Stimulated activated naive CD8-positive, alpha-beta T cell treated with anti-CD3 and anti-CD28 coated beads, Interleukin-15, amount 100 ng/mL, for 72 hours (primary cell): Measurements from ENCODE around the gene ZNF311.
"Not testable (repeated sequence)": the region's sequence is repeated elsewhere in the genome, so short reads cannot be mapped to it uniquely, and the experiment has no call there.

ENCODE experiments used
- ATAC-seq: fragments of 150-1000 bp; cut with Tn5 transposase; 2 replicates; pipeline ENCODE4 v1.10.0; 2021; ENCODE audit warnings: mild to moderate bottlenecking, moderate library complexity
- DNase-seq, 2 donors: peaks; one replicate each; pipeline ENCODE4 v3.0.0; 2021 to 2022
- H3K27ac Mint-ChIP-seq, 2 donors: one replicate each; pipeline ENCODE4 v1.8.0; 2022; ENCODE audit warnings: mild to moderate bottlenecking in 2 of 2, mixed read lengths in 2 of 2, moderate library complexity in 2 of 2
- H3K27me3 Mint-ChIP-seq: one replicate; pipeline ENCODE4 v1.8.0; 2022; ENCODE audit warnings: mixed read lengths
- H3K4me1 Mint-ChIP-seq: one replicate; pipeline ENCODE4 v1.8.0; 2022; ENCODE audit warnings: mild to moderate bottlenecking, mixed read lengths
- H3K4me3 Mint-ChIP-seq, 2 donors: one replicate each; pipeline ENCODE4 v1.8.0; 2022; ENCODE audit warnings: mild to moderate bottlenecking in 2 of 2, mixed read lengths in 2 of 2, moderate library complexity in 1 of 2
- H3K9me3 Mint-ChIP-seq, 2 donors: one replicate each; pipeline ENCODE4 v1.8.0; 2022; ENCODE audit warnings: mixed read lengths in 2 of 2

Gene ZNF311

DNA sequence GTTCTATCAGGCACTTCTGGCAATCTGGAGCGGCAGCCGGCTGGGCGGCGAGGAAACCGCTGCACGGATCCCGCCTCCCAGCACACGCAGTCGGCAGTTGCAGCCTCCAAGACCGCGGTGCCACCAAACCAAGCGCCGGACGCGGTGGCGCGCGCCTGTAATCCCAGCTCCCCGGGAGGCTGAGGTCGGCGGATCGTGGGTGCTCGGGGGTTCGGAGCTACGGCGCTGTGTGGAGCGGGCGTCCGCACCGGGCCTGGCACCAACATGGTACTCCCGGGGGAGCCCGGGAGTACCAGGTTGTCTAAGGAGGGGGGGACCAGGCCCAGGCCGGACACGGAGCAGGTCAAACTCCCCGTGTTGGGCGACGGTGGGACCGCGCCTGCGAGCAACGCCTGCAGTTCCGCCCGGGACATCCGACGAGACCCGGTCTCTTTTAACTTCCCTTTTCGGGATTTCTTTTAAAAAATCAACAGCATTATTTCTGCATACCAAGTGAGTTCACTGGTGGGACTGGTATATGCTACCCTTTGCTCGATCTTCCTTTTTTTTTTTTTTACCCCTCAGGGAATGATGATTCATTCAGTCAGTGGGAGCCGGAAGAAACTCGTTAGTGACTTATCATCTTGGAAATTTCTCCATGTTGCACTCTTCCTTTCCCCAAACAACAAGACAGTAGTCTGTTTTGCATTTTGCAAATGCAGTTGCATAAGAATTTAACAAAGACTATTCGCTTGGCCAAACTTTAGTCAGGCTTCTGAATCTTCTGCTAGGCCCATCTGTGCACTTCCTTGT is 27.6 kb downstream of the ZNF311 start:
- DNase-seq = peak; percentile 18 to 25
- peak; percentile 33 for ATAC-seq
- H3K4me1 Mint-ChIP-seq = peaks cover 47% of the 10 kb centered on the region
- H3K9me3 Mint-ChIP-seq = no peaks in the 10 kb centered on the region
- H3K4me3 Mint-ChIP-seq = peak overlapping the region; percentile 81 to 86
- peak overlapping the region; percentile 30 to 55 for H3K27ac Mint-ChIP-seq
- peaks cover 51% of the 10 kb centered on the region for H3K27me3 Mint-ChIP-seq

DNA sequence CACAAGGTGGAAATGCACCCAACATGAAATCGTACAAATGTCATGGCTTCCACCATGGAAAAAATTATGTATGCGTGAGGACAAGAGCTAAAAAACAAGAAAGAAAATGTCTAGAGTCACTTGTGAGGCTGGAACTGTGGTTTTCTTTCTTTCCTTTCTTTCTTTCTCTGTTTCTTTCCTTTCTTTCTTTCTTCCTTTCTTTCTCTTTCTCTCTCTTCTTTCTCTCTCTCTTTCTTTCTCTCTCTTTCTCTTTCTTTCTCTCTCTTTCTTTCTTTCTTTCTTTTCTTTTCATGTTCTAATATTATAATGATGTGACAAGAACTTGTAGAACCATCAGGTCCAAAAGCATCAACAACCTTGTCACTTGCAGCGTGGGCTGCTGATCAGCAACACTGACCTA is 28.4 kb downstream of the ZNF311 start:
- Mint-ChIP-seq H3K9me3 (no peaks in the 10 kb centered on the region), H3K27me3 (peaks cover 51% of the 10 kb centered on the region), H3K27ac (peak overlapping the region in 1 of 2 donors; percentile 61), H3K4me1 (peaks cover 40% of the 10 kb centered on the region), H3K4me3 (peak overlapping the region; percentile 81 to 86)
- DNase-seq = no peak
- ATAC-seq = no peak

GRCh38 chr6:28974505-28974904 is 30.6 kb downstream of the ZNF311 start:
- Mint-ChIP-seq H3K9me3 (peaks cover 0 to 5% of the 10 kb centered on the region in 2 donors), H3K27me3 (peaks cover 40% of the 10 kb centered on the region), H3K4me3 (no peak overlapping the region), H3K27ac (no peak overlapping the region), H3K4me1 (peaks cover 24% of the 10 kb centered on the region)
- DNase-seq = no peak
- no peak for ATAC-seq

- DNase-seq, H3K4me1 Mint-ChIP-seq, H3K27ac Mint-ChIP-seq, ATAC-seq, H3K4me3 Mint-ChIP-seq: not testable (repeated sequence)
- Mint-ChIP-seq H3K9me3 (peaks cover 19 to 24% of the 10 kb centered on the region in 2 donors), H3K27me3 (peaks cover 14% of the 10 kb centered on the region)
Observed at GRCh38 chr6:28970056-28970455, 35.1 kb downstream of the ZNF311 start.

- H3K4me3 Mint-ChIP-seq = no peak overlapping the region
- H3K27ac Mint-ChIP-seq = no peak overlapping the region
- peaks cover 14% of the 10 kb centered on the region for H3K27me3 Mint-ChIP-seq
- ATAC-seq (no peak), DNase-seq (no peak)
- H3K4me1 Mint-ChIP-seq = no peaks in the 10 kb centered on the region
- peaks cover 19 to 24% of the 10 kb centered on the region in 2 donors for H3K9me3 Mint-ChIP-seq
Observed at GRCh38 chr6:28969129-28969528, 36.0 kb downstream of the ZNF311 start.

- Mint-ChIP-seq H3K9me3 (peaks cover 19 to 24% of the 10 kb centered on the region in 2 donors), H3K4me3 (no peak overlapping the region), H3K27ac (no peak overlapping the region), H3K4me1 (no peaks in the 10 kb centered on the region), H3K27me3 (peaks cover 17% of the 10 kb centered on the region)
- DNase-seq = no peak
- ATAC-seq = no peak
Observed at GRCh38 chr6:28968476-28968875, 36.6 kb downstream of the ZNF311 start.

GRCh38 chr6:28965706-28966105 is 39.4 kb downstream of the ZNF311 start:
- H3K27ac Mint-ChIP-seq = no peak overlapping the region
- H3K9me3 Mint-ChIP-seq = peaks cover 19 to 24% of the 10 kb centered on the region in 2 donors
- H3K27me3 Mint-ChIP-seq = peaks cover 35% of the 10 kb centered on the region
- no peak for DNase-seq
- H3K4me3 Mint-ChIP-seq = no peak overlapping the region
- no peaks in the 10 kb centered on the region for H3K4me1 Mint-ChIP-seq
- no peak for ATAC-seq

GRCh38 chr6:28960846-28961500 is 44.1 kb downstream of the ZNF311 start:
- Mint-ChIP-seq H3K9me3 (no peaks in the 10 kb centered on the region), H3K27me3 (peaks cover 68% of the 10 kb centered on the region), H3K27ac (no peak overlapping the region), H3K4me1 (no peaks in the 10 kb centered on the region), H3K4me3 (no peak overlapping the region)
- DNase-seq = no peak
- no peak for ATAC-seq

- ATAC-seq, H3K27ac Mint-ChIP-seq, H3K9me3 Mint-ChIP-seq, H3K4me3 Mint-ChIP-seq, DNase-seq: not testable (repeated sequence)
- Mint-ChIP-seq H3K4me1 (peaks cover 16% of the 10 kb centered on the region), H3K27me3 (peaks cover 60% of the 10 kb centered on the region)
Observed at GRCh38 chr6:28958561-28959243, 46.4 kb downstream of the ZNF311 start.

DNA sequence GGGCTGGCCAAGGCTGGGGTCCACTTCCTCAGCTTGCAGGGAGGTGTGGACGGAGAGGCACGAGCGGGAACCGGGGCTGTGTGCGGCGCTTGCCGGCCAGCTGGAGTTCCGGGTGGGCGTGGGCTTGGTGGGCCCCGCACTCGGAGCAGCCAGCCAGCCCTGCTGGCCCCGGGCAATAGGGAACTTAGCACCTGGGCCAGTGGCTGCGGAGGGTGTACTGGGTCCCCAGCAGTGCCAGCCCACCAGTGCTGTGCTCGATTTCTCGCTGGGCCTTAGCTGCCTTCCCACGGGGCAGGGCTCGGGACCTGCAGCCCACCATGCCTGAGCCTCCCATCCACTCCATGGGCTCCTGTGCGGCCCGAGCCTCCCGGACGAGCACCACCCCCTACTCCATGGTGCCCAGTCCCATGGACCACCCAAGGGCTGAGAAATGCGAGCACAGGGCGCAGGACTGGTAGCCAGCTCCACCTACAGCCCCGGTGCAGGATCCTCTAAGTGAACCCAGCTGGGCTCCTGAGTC is 47.3 kb downstream of the ZNF311 start:
- H3K9me3 Mint-ChIP-seq, H3K4me3 Mint-ChIP-seq, H3K27ac Mint-ChIP-seq, ATAC-seq, DNase-seq: not testable (repeated sequence)
- peaks cover 59% of the 10 kb centered on the region for H3K27me3 Mint-ChIP-seq
- peaks cover 22% of the 10 kb centered on the region for H3K4me1 Mint-ChIP-seq

DNA sequence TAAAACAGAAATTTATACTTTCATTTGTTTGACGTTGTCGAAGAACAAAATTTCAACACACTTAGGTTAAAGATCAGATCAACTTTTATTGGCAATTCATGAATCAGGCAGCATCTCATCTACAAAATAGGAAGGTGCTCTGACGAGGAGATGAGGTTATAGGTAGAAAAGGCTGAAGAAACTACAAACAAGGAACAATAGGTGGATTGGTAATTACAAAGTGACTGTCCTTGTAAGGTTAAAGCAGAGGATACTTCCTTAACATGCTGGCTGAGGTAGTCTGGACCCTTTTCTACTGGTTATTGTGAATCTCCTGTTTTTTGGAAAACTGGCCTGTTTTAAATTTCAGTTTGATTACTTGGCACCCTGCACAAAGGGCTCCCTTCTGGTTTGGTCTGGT is 48.8 kb downstream of the ZNF311 start:
- ATAC-seq (no peak), DNase-seq (no peak)
- Mint-ChIP-seq H3K27me3 (peaks cover 47% of the 10 kb centered on the region), H3K9me3 (no peaks in the 10 kb centered on the region), H3K27ac (no peak overlapping the region), H3K4me1 (peaks cover 25% of the 10 kb centered on the region), H3K4me3 (no peak overlapping the region)

DNA sequence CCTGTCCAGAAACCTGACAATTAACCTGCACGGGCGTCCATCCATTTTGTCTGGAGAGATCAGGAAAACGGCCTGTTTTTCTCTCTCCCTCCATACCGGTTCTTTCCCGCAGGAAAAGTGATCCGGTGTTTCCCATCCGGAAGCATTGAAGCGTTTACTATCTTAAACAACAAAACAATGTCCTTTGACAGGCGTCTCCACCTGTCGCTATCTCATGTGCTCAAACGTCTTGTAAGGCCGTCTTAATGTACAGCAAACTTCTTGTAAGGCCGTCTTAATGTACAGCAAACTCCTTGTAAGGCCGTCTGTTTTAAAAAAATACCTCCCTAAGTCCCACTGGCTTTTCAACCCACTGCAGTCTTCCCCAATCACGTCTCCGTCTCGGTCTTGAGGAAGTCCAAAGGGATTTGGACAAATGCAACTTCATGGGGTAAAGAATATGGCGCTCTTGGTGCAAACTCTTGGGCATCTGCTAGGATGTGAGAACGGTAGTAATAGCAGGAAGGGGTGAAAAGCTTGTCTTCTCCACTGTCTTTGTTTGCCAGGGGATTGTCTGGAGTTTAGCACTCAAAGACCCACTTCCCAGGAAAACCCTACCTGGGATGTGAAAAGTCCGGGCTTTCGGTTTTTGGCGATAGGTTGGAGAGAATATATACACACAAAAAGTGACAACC is 51.4 kb downstream of the ZNF311 start:
- ATAC-seq (no peak), DNase-seq (no peak)
- peak overlapping the region; percentile 91 to 97 for H3K27ac Mint-ChIP-seq
- peak overlapping the region; percentile 77 to 82 for H3K4me3 Mint-ChIP-seq
- H3K4me1 Mint-ChIP-seq = peaks cover 31% of the 10 kb centered on the region
- peaks cover 23% of the 10 kb centered on the region for H3K27me3 Mint-ChIP-seq
- H3K9me3 Mint-ChIP-seq = no peaks in the 10 kb centered on the region

GRCh38 chr6:28953039-28953584 is 52.0 kb downstream of the ZNF311 start:
- H3K27me3 Mint-ChIP-seq = peaks cover 18% of the 10 kb centered on the region
- H3K27ac Mint-ChIP-seq = peak overlapping the region; percentile 91 to 97
- no peaks in the 10 kb centered on the region for H3K9me3 Mint-ChIP-seq
- H3K4me1 Mint-ChIP-seq = peaks cover 31% of the 10 kb centered on the region
- ATAC-seq = peak; percentile 89
- DNase-seq = peak; percentile 53 to 70
- peak overlapping the region; percentile 77 to 82 for H3K4me3 Mint-ChIP-seq

DNA sequence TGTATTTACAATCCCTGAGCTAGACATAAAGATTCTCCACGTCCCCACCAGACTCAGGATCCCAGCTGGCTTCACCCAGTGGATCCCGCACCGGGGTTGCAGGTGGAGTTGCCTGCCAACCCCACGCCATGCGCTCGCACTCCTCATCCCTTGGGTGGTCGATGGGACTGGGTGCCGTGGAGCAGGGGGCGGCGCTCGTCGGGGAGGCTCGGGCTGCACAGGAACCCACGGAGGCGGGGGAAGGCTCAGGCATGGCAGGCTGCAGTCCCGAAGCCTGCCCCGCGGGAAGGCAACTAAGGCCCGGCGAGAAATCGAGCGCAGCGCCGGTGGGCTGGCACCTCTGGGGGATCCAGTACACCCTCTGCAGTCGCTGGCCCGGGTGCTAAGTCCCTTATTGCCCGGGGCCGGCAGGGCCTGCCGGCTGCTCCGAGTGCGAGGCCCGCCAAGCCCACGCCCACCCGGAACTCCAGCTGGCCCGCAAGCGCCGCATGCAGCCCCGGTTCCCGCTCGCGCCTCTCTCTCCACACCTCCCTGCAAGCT is 55.4 kb downstream of the ZNF311 start:
- H3K27ac Mint-ChIP-seq, H3K9me3 Mint-ChIP-seq, H3K4me3 Mint-ChIP-seq, H3K27me3 Mint-ChIP-seq, DNase-seq, ATAC-seq: not testable (repeated sequence)
- peaks cover 24% of the 10 kb centered on the region for H3K4me1 Mint-ChIP-seq
